NCI-H460 (cell line): ENCODE data around the gene C10orf105. TPM values are rescaled to one million over a fixed set of nuclear protein-coding genes. Genes with fewer than 3 reads are reported as not detected.

Experiments used
- DNase-seq: peaks from one replicate; pipeline ENCODE4 v3.0.0-alpha.2; 2016; ENCODE audit warnings: low read depth; ENCODE audit errors: extremely low read depth
- total RNA-seq: library from RNA; depleted of rRNA; stranded (reverse); fragments of >200 nt; shearing (Covaris generic); gene quantifications from 2 replicates; pipeline ENCODE4 v1.2.3, GENCODE V29; 2014

C10orf105 gene
- total RNA-seq, 1 experiment from 2014 or later, result not detected

DNA sequence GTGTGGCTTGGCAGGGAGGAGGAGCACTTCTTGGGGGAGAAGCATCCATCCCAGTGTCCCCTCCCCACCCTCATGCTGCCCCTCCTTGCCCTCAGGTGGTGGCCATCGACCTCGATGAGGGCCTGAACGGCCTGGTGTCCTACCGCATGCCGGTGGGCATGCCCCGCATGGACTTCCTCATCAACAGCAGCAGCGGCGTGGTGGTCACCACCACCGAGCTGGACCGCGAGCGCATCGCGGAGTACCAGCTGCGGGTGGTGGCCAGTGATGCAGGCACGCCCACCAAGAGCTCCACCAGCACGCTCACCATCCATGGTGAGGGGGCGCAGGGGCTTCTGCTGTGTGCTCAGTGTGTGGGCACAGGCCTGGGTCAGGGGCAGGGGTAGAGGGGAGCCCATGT lies 14.8 kb downstream of the C10orf105 start:
- DNase-seq, result no peak

DNA sequence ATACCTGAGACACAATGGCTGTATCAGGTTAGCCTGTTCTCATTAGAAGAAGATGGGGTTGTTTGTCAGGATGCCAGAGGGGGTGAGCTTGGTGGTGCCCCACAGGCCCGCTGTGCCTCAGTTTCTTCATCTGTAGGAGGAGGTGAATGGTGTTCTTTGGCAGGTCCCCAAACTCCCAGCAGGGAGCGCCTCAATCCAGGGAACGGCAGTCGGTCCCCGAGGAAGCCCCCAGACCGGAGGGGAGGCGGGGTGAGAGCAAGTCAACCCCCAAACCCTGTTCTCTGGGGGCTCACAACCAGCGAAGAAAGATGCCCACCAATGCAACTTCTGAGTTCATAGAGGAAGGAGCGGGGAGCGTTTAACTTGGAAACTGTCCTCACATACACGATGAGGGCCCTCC lies 16.0 kb downstream of the C10orf105 start:
- no peak for DNase-seq

DNA sequence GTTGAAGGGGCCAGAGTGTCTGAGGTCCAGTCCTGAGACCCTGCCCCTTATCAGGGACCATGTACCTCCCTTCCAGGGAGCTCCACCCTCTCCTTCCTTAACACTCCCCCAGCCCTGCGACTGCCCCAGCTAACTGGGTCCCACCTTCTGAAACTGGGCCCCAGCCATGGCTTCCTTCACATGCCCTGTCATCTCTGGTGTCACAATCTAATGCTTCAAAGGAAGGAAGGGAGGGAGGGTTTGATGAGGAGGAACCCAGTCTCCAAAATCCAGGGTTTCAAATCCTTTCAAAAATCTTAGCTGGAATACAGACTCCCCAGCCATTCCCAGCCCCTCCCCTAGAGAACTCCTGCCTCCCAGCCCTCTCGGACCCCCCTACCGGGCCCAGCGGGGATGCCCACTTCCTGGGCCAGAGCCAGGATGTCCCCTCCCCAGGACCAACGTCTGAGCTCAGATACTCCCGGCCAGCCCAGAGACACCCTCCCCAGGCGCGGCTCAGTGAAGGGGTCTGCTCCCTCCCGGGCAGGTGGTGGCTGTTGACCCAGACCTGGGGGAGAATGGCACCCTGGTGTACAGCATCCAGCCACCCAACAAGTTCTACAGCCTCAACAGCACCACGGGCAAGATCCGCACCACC lies 18.0 kb downstream of the C10orf105 start:
- DNase-seq, result no peak

DNA sequence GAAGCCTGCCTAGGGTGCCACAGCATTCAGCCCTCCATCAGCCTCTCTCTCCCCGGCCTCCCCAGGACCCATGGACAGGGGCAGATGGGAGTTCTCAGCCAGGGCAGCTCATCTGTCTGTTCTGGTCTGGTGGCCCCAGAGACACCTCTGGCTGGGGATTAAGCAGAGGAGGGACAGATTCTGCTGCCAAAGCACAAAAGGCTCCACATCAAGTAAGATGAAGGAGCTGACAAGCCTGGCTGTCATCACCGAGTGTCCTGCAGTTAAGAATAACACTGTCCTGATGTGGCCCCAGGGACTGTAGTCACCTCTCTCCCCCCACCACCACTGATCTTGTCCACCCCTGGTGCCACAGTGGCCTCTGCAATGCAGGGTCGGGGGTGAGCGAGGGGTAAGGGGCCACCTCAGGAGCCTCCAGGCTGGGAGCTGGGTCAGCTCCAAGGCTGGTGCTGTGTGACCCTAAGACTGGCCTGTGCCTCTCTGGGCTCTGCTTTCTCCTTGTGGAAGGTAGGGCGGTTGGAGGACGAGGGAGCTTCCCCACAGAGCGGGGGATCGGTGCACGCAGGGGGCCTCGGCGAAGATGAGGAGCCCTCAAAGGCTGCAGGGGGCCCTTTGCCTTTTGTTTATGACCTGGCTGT lies 18.7 kb downstream of the C10orf105 start:
- no peak for DNase-seq

GRCh38 chr10:71698737-71699136 lies 20.8 kb downstream of the C10orf105 start:
- no peak for DNase-seq

GRCh38 chr10:71697938-71698709 lies 21.5 kb downstream of the C10orf105 start:
- no peak for DNase-seq

DNA sequence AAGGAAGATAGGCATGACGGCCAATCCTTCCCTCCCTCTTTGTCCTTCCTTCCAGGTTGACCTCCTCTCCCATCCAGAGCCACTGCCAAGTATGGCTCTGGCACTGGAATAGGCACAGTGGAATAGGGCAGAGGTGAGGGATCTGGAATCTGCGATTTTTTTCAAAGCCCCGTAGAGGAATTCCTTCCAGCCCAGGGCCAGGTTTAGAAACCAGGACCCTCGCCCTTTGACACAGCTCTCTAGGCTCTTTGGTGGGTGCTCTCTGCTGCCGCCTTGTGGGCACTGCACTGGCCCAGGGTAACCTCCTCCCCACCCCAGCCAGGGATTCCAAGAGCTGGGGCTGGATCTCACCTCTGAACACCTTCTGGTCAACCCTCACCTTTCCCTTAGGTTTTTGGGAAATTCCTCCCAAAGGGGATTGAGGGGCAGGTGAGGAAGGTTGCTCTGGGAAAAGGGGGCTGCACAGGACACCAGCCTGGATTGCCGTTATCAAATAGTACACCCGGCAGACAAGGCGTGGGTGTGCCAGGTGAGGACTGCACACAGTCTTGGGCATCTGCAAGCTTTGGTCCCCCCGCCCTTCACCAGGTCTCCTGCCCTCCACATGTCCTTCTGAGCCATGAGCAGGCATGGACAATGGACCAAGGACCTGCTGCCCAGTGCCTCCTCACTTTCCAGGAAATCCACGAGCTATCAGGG lies 22.8 kb downstream of the C10orf105 start:
- DNase-seq, result peak; percentile 40

- no peak for DNase-seq
These were observed 23.8 kb downstream of the C10orf105 start for GRCh38 chr10:71695502-71696476.

GRCh38 chr10:71694567-71694968 lies 25.0 kb downstream of the C10orf105 start:
- no peak for DNase-seq

DNA sequence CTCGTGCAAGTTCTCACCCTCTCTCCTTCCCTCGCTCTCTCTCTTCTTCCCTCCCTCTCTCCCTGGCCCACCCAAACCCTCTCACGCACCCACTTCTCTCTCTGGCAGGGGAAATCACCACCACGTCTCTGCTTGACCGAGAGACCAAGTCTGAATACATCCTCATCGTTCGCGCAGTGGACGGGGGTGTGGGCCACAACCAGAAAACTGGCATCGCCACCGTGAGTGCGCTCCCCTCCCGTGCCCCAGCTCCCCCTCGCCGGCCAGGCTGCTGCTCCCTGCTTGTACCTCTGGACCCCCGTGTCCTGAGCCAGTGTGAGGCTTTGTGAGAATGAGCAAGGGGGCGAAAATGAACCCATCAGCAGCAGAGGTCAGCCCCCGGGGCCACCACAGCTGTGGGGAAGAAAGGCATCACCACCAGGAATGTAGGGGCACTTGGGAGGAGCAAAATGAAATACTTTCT lies 25.5 kb downstream of the C10orf105 start:
- no peak for DNase-seq

DNA sequence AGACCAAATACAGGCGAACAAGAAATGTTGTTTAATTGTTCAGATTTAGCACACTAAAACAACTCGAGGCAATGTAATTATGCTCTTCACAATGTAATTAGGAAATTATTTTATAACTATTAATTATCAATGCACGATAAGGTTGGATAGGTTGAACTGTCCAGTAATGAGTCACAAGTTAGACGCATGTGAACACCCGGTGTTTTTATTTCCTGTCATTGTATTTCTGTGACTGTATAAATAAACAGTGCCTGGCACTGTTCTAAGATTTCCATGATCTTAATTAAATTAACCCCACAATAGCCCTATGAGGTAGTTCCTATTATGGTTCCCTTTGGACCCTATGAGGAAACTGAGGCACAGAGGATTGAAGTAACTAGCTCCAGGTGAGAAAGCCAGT lies 26.2 kb downstream of the C10orf105 start:
- no peak for DNase-seq

DNA sequence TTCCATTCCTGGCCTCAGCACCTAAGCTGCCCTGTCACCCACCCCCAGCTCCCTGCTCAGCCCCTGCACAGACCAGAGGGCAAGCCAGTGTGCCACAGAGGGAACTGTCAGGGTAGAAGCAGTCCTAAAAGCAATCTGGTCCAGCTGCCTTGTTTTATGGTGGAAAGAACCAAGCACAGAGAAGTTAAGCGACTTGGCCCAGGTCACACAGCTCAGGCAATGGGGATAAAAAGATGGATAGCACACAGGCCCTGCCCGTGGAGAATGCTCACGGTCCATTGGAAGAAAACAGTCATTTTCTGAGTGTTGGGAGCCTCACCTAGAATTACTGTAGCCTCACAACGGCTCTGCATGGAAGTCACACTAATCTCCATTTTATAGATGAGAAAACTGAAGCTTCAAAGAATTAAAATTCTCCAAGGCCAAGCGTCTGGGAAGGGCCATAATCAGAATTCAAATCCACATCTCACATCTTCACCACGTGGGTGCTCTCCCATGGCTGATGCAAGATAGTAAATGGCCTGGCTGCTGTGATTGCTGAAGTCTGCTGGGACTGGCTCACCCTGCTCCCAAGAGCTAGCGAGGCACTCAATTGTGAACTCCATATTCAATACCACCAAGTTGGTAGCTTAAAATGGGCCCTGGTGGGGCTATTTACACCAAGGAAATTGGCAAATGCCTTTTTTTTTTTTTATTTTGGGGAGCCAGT lies 26.8 kb downstream of the C10orf105 start:
- no peak for DNase-seq

DNA sequence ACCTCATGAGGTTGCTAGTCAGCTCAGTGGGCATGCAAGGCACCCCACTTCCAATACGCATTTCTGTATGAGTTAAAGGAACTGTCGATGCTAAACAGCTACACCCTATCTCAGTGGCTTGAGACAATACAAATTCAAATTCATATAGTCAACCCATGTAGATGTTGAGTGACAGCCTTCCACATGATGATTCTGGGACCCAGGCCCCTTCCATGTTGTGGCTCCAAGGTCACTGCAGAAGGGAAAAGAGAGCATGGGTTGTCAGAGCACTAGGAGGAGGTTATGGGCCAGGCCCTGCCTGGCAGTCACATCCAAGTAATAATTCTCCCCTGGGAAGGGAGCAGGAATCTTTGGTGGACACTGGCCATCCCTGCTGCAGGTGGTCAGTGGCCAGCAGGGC lies 28.2 kb downstream of the C10orf105 start:
- no peak for DNase-seq

DNA sequence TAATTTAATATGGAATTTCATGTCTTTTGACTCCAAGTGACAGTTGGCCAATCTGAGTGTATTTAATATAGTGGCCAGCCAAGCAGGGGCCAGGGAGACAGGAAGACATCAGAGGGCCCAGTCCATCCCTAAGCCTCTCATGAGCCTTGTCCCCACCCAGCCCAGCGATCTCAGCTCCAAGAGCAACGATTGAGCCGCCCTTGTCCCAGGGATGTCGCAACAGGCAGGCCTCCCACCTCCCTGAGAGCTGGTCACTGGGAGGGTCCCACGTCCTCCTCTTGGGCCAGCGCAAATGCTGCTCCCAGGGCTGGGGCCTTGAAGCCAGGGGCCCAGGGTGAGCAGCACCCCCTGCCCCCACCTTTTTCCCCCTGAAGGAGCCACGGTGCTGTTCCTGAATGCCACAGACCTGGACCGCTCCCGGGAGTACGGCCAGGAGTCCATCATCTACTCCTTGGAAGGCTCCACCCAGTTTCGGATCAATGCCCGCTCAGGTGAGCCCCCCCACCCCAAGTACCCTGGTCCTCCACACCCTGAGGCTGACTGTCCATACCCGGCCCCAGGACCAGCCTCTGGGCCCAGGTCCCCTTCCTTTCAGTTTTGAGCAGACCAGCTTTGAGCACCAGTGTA lies 29.4 kb downstream of the C10orf105 start:
- DNase-seq, result no peak

GRCh38 chr10:71688256-71688655 lies 31.3 kb downstream of the C10orf105 start:
- no peak for DNase-seq

DNA sequence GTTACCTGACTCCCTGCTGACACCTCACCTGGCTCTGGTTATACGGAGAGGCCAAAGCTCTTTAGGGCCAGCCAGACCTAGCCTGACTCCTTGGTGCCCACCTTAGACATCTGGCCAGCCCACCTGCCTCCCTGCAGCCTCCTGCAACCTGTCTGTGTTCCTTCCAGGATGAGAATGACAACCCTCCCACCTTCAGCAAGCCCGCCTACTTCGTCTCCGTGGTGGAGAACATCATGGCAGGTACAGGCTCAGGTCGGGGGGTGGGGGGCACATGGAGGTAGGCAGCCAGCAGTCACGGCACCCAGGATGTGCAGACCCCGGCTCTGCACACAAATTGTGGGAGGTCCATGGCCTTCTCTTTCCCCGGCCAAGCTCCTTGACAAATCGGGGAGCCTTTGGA lies 32.1 kb downstream of the C10orf105 start:
- no peak for DNase-seq

DNA sequence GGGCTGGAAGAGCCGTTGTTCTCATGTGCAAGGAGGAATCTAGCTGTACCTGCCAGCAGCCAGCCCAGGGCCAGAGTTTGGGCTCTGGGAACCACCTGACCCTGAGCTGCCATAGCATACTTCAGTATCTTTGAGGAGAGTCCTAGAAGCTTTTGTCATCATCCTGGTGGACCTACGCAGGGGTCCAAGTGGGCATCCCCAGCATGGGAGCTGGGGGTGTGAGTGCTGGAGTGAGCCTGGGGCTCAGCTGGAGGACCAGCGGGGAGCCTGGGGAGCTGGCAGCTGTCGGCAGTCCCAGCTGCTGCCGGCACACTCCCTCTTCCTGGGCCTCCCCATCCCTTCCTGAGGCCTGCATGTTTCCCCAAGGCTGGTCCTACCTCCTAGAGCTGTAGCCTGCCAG lies 32.5 kb downstream of the C10orf105 start:
- DNase-seq, result no peak

DNA sequence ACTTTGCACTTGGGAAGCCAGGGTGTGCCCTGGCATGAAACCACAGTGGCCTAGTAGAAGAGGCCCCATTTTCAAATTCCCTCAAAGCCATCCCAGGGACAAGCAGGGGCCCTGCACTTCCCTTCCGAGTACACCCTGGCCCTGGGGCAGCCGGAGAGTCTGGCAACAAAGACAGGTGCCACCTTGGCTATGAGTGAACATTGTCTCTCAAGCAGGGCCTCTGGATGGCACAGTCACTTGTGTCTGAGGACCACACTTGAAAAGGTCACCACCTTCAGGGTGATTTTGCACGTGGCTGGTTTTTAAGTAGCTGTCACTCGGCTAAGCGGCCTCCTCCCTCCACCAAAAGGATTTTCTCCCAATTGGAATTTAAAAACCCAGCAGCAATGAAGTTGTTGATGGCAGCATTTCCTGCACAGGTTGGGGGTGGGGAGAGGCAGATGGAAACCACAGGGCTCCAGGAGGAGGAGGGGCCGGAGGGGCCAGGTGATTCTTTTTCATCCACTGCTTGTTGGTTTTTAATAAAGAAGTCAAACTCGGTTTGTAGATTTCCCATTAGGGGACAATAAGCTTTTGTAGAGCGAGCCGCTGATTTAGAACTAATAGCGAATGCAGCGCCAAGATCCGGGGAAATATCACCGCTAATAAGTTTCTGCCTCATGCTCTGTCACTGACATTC lies 33.9 kb downstream of the C10orf105 start:
- DNase-seq, result no peak
